ENCODE measurements around the gene C6orf132. TPM values are rescaled to one million over a fixed set of nuclear protein-coding genes. Genes with fewer than 3 reads are reported as not detected.

C6orf132 gene
- total RNA-seq, 1 experiment from 2014 or later: not detected

- DNase-seq (ENCODE audit: low spot score): no peak
- in situ Hi-C loops (cut with HindIII; ENCODE audit: low sequenced_read_pairs): no loop called here
Measured at GRCh38 chr6:42117843-42118161, 24.6 kb downstream of the C6orf132 start.

- DNase-seq (ENCODE audit: low spot score): no peak
- in situ Hi-C loops (cut with HindIII; ENCODE audit: low sequenced_read_pairs): loop anchor here (5.0 kb wide), 1 partner anchor 58 kb away; the partner anchor contains the start of gene GUCA1A
Measured at GRCh38 chr6:42113936-42114636, 28.3 kb downstream of the C6orf132 start.

- in situ Hi-C loops (cut with HindIII; ENCODE audit: low sequenced_read_pairs): loop anchor here (5.0 kb wide), 1 partner anchor 60 kb away; the partner anchor contains the start of gene GUCA1A
- DNase-seq (ENCODE audit: low spot score): no peak
Measured at GRCh38 chr6:42112351-42112750, 30.1 kb downstream of the C6orf132 start.

GRCh38 chr6:42110683-42111082 is 31.7 kb downstream of the C6orf132 start:
- in situ Hi-C loops (cut with HindIII; ENCODE audit: low sequenced_read_pairs): loop anchor here (5.0 kb wide), 1 partner anchor 62 kb away; the partner anchor contains the start of gene GUCA1A
- no peak for DNase-seq (ENCODE audit: low spot score)

GRCh38 chr6:42108071-42108470 is 34.3 kb downstream of the C6orf132 start:
- no peak for DNase-seq (ENCODE audit: low spot score)
- in situ Hi-C loops (cut with HindIII; ENCODE audit: low sequenced_read_pairs): no loop called here

GRCh38 chr6:42106112-42107023 is 36.1 kb downstream of the C6orf132 start:
- in situ Hi-C loops (cut with HindIII; ENCODE audit: low sequenced_read_pairs): no loop called here
- no peak for DNase-seq (ENCODE audit: low spot score)

- DNase-seq (ENCODE audit: low spot score): no peak
- in situ Hi-C loops (cut with HindIII; ENCODE audit: low sequenced_read_pairs): no loop called here
Measured at GRCh38 chr6:42105709-42106108, 36.7 kb downstream of the C6orf132 start.

GRCh38 chr6:42105156-42105648 is 37.2 kb downstream of the C6orf132 start:
- no peak for DNase-seq (ENCODE audit: low spot score)

GRCh38 chr6:42104804-42105125 is 37.7 kb downstream of the C6orf132 start:
- in situ Hi-C loops (cut with HindIII; ENCODE audit: low sequenced_read_pairs): no loop called here
- DNase-seq (ENCODE audit: low spot score): no peak

More at GRCh38 chr6:42105156-42105648, 37.2 kb downstream of the C6orf132 start:
- in situ Hi-C loops (cut with HindIII; ENCODE audit: low sequenced_read_pairs): no loop called here

- DNase-seq (ENCODE audit: low spot score): peak; percentile 14
- in situ Hi-C loops (cut with HindIII; ENCODE audit: low sequenced_read_pairs): no loop called here
Measured at GRCh38 chr6:42104095-42104803, 38.2 kb downstream of the C6orf132 start.

GRCh38 chr6:42103753-42104094 is 38.7 kb downstream of the C6orf132 start:
- DNase-seq (ENCODE audit: low spot score): no peak
- in situ Hi-C loops (cut with HindIII; ENCODE audit: low sequenced_read_pairs): no loop called here

GRCh38 chr6:42103216-42103615 is 39.2 kb downstream of the C6orf132 start:
- in situ Hi-C loops (cut with HindIII; ENCODE audit: low sequenced_read_pairs): no loop called here
- DNase-seq (ENCODE audit: low spot score): no peak

GRCh38 chr6:42101186-42101657 is 41.2 kb downstream of the C6orf132 start:
- in situ Hi-C loops (cut with HindIII; ENCODE audit: low sequenced_read_pairs): no loop called here
- no peak for DNase-seq (ENCODE audit: low spot score)

- in situ Hi-C loops (cut with HindIII; ENCODE audit: low sequenced_read_pairs): no loop called here
- no peak for DNase-seq (ENCODE audit: low spot score)
Measured at GRCh38 chr6:42100029-42100901, 42.2 kb downstream of the C6orf132 start.

- in situ Hi-C loops (cut with HindIII; ENCODE audit: low sequenced_read_pairs): no loop called here
- DNase-seq (ENCODE audit: low spot score): no peak
Measured at GRCh38 chr6:42099340-42100028, 42.9 kb downstream of the C6orf132 start.

GRCh38 chr6:42095776-42096541 is 46.5 kb downstream of the C6orf132 start:
- in situ Hi-C loops (cut with HindIII; ENCODE audit: low sequenced_read_pairs): no loop called here
- no peak for DNase-seq (ENCODE audit: low spot score)

- DNase-seq (ENCODE audit: low spot score): no peak
- in situ Hi-C loops (cut with HindIII; ENCODE audit: low sequenced_read_pairs): no loop called here
Measured at GRCh38 chr6:42095094-42095493, 47.3 kb downstream of the C6orf132 start.

Measured in G401 (cell line).